8988T (cell line): Measurements from ENCODE around the gene YWHAG.
A peak's percentile ranks its signal among the peaks of the same experiment; 100 is the strongest.
"Not testable (repeated sequence)": the region's sequence is repeated elsewhere in the genome, so short reads cannot be mapped to it uniquely, and the experiment has no call there.

Experiments
- DNase-seq: peaks from one replicate; pipeline ENCODE4 v3.0.0; 2011

YWHAG gene

DNA sequence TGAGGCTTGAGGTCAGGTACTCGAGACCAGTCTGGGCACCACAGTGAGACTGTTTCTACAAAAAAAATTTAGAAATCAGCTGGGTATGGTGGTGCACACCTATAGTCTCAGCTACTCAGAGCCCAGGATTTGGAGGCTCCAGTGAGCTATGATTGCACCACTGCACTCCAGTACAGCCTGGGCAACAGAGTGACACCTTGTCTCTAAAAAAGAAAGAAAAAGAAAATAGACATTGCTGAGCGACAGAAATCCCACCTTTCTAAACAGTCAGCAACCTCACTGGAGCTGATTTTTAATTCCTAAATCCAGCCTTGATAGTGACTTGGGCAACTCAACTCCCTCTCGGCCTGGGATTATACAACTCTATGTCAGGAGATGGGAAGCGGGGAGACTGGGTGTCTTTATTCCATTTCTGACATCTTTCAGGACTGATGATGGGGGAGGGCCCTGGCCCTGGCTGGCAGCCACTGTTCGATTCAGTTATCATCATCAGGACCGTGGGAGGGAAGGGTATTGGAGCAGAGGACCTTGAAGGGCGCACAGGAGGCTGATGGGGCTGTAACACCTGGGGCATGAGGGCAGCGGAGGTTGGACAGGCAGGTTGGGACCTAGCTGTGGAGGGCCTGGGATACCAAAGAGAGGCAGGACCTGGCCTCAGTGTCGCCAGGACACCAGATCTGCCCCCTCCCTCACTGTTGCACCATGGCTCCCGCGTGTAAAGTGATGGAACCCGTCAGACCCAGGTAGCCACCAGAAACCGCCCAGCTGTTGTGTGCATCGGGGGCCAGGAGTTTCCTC lies 41.6 kb downstream of the YWHAG start:
- no peak for DNase-seq

DNA sequence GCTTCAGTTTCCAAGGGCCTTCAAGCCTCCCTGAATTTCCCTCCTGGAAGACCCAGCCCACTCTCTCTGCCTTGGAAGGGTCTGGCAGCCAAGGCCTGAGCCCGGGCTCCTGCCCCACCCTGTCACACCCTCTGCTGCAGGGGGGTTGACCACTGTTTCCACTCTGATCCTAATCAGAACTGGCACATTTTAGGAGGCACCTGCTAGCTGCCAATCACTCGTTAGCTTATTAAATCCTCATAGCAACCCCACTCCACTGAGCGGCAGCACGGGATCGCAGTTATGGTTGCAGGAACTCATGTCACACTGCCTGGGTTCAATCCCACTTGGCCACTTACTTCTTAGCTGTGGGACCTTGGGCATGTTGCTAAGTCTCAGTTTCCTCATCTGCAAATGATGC lies 43.4 kb downstream of the YWHAG start:
- DNase-seq = no peak

GRCh38 chr7:76314740-76315139 lies 44.1 kb downstream of the YWHAG start:
- not testable (repeated sequence) for DNase-seq

- peak; percentile 95 for DNase-seq
These were observed 44.6 kb downstream of the YWHAG start for GRCh38 chr7:76314042-76314721.

DNA sequence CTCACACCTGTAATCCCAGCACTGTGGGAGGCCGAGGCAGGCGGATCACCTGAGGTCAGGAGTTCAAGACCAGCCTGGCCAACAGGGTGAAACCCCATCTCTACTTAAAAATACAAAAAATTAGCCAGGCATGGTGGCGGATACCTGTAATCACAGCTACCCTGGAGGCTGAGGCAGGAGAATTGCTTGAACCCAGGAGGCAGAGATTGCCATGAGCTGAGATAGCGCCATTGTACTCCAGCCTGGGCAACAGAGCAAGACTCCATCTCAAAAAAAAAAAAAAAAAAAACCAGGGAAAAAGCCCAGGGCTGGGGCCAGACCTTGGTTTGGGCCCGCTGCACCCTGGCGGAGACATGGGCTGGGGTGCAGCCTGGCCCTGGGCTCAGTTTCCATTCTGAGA lies 47.0 kb downstream of the YWHAG start:
- not testable (repeated sequence) for DNase-seq

GRCh38 chr7:76310102-76310957 lies 48.5 kb downstream of the YWHAG start:
- no peak for DNase-seq

DNA sequence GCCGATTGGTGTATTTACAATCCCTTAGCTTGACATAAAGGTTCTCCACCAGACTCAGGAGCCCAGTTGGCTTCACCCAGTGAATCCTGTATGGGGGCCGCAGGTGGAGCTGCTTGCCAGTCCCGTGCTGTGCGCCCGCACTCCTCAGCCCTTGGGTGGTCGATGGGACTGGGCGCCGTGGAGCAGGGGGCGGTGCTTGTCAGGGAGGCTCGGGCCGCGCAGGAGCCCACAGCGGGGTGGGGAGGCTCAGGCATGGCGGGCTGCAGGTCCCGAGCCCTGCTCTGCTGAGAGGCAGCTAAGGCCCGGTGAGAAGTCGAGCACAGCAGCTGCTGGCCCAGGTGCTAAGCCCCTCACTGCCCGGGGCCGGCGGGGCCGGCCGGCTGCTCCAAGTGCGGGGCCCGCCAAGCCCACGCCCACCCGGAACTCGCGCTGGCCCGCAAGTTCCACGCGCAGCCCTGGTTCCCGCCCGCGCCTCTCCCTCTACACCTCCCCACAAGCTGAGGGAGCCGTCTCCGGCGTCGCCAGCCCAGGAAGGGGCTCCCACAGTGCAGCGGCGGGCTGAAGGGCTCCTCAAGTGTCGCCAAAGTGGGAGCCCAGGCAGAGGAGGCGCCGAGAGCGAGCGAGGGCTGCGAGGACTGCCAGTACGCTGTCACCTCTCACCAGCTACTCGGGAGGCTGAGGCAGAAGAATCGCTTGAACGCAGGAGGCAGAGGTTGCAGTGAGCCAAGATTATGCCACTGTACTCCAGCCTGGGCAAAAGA lies 49.3 kb downstream of the YWHAG start:
- not testable (repeated sequence) for DNase-seq

- DNase-seq = not testable (repeated sequence)
These were observed 49.9 kb downstream of the YWHAG start for GRCh38 chr7:76308874-76309273.

- no peak for DNase-seq
These were observed 53.9 kb downstream of the YWHAG start for GRCh38 chr7:76304888-76305375.

- DNase-seq = no peak
These were observed 55.3 kb downstream of the YWHAG start for GRCh38 chr7:76303202-76304147.

GRCh38 chr7:76302347-76303201 lies 56.2 kb downstream of the YWHAG start, which contains the start of gene HSPB1:
HSPB1 (plus strand) TSS chr7:76302673; CDS start chr7:76302713, 40 bp downstream.
- no peak for DNase-seq

DNA sequence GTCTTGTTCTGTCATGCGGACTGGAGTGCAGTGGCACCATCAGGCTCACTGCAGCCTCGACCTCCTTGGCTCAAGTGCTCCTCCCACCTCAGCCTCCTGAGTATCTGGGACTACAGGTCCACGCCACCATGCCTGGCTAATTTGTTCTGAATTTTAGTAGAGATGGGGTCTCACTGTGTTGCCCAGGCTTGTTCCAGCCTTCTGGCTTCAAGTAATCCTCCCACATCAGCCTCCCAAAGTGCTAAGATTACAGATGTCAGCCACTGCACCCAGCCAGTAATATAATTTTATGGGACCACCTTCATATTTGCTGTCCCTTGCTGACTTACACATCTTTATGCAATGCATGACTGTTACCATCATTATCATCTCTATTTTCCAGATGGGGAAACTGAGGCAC lies 57.8 kb downstream of the YWHAG start:
- DNase-seq = no peak

DNA sequence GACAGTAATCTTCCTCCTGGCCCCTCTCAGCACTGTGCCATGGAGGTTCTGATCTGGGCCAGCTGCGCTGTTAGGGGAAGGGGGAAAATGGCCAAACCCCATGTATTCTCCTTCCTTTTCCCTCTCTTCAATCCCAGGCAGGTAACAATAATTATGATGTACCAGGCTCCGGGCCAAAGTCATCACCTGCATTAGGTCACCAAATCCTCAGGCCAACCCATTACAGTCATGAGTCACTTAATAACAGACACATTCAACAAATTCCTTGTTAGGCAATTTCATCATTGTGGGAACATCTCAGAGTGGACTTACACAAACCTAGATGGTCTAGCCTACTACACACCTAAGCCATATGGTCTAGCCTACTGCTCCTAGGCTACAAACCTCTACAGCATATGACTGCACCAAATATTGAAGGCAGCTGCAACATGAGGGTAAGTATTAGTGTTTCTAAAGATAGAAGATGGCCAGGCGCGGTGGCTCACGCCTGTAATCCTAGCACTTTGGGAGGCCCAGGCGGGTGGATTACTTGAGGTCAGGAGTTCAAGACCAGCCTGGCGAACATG lies 58.5 kb downstream of the YWHAG start:
- DNase-seq = no peak

DNA sequence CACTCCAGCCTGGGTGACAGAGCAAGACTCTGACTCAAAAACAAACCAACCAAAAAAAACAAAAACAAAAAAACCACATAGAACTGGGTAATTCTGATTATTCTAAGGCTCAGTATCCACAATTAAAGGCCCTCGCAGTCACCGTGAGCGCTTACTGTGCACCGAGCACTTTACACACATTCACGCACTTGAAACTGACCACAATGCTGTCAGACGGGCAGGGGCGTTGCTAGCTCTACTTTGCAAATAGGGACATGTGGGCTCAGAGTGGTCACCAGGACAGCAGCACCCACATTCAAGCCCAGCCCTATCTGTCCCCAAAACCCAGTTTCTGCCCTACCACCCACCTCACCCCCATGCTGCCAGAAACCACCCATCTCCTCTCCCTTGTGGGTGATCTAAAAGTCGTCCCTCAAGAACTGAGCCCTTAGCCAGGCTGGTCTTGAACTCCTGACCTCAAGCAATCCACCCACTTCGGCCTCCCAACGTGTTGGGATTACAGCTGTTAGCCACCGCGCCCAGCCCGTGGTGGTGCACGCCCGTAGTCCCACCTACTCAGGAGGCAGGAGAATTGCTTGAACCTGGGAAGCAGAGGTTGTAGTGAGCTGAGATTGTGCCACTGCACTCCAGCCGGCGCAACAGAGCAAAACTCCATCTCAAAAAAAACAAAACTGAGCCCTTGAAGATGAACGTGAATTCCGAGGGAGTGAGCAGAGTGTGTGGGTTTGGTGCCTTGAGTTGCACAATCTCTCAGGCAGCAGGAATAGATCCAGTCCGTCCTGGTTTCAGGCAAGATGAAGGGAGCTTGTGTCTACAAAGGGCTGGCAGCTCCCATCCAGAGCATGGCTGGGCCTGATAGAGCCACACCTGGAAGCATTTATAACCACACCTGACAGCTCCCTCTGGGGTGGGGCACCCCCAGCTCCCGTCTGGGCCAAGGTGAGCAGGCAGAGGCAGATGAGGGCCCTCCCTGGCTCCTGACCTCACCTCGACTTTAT lies 61.7 kb downstream of the YWHAG start:
- DNase-seq = no peak

GRCh38 chr7:76294344-76295024 lies 64.3 kb downstream of the YWHAG start:
- no peak for DNase-seq

- no peak for DNase-seq
These were observed 65.3 kb downstream of the YWHAG start for GRCh38 chr7:76293407-76293901.

- not testable (repeated sequence) for DNase-seq
These were observed 65.9 kb downstream of the YWHAG start for GRCh38 chr7:76292911-76293310.

DNA sequence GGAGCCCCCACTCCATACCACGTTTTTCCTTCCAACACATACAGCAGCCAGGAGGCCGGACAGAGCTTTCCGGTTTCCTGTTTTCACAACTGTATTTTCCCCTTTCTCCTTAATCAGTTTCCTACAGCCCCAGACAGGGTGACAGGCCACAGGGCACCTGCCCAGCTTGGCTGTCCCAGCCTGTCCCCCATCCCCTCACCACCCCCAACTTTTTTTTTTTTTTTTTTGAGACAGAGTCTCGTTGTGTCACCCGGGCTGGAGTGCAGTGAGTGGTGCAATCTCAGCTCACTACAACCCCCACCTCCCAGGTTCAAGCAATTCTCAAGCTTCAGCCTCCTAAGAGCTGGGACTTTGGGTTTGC lies 66.6 kb downstream of the YWHAG start:
- no peak for DNase-seq
